GM19239 (cell line): Measurements from ENCODE around the gene RAB37.

Experiments
- DNase-seq: peaks from one replicate; pipeline ENCODE4 v3.0.0; 2011; ENCODE audit warnings: low spot score; ENCODE audit not compliant: insufficient read length
- FAIRE-seq: peaks from 2 replicates; lab custom pipeline; 2011; peaks lifted over from hg19 to GRCh38; lab: Jason Lieb, UNC

Gene RAB37

DNA sequence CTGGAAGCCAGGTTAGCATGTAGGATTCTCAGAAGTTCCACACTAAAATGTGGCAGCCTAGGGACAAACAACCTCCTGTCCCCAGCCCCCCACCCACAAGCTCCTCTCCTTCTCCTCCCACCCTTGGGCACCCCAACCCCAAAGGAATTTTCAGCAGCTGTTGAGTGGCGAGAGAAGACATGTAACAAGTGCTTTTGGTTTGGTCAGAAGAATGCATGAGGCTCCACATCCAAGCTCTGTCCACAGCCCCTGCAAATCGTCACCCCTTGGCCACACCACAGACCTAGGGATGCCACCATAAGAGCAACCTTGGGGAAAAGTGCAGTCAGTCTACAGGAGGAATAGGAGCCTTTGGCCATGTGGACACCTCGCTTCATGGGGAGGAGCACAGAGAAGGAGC, 11.9 kb upstream of the RAB37 start:
- DNase-seq (no peak), FAIRE-seq (no peak)

DNA sequence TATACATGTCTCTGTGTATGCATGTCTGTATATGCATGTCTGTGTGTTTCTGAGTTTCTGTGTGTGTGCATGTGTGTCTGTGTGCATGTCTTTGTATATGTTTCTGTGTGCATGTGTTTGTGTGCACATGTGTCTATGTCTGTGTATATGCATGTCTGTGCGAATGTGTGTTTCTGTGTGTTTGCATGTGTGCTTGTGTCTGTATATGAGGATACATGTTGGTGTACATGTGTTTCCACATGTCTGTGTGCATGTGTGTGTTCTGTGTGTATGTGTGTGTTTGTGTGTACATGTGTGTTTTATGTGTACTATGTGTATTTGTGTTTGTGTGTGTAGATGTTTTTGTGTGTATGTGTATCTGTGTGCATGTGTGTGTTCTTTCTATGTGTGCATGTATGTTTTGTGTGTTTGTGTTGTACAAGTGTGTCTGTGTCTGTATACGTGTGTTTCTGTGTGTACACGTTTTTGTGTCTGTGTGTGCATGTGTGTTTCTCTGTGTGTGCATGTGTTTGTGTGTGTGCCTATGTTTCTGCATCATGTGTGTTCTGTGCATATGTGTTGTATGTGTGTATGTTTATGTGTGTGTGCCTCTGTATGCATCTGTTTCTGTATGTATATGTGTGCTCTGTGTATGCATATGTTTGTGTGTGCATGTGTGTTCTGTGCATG, 8.9 kb upstream of the RAB37 start:
- FAIRE-seq, result no peak

DNA sequence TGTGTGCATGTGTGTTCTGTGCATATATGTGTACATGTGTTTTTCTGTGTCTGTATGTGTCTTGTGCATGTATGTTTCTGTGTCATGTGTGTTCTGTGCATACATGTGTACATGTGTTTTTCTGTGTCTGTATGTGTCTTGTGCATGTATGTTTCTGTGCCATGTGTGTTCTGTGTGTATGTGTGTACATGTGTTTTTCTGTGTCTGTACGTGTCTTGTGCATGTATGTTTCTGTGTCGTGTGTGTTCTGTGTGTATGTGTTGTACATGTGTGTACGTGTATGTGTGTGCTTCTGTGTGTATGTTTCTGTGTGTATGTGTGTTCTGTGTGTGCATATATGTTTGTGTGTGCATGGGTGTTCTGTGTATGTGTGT, 8.4 kb upstream of the RAB37 start:
- DNase-seq, result no peak
- no peak for FAIRE-seq

More for the DNA sequence above, 8.9 kb upstream of the RAB37 start:
- no peak for DNase-seq

DNA sequence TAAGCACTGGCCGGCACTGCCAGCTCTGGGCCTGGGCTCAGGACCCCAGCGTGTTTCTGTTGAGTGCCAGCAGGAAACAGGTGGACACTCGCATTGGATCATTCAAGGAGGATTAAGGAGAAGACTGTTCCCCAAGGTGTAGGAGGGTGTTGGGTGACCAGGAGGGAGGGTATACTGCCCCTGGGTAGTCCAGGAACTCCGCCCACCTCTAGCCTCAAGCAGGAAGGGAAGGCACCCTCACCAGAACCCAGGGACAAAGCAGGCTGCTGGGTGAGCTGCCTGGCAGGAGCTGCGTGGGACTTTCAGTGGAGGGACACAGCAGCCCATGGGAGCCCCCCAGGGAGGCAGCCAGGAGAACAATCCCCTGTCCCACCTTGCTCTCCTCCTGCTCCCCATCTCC, 7.7 kb upstream of the RAB37 start:
- FAIRE-seq, result no peak
- DNase-seq, result no peak

DNA sequence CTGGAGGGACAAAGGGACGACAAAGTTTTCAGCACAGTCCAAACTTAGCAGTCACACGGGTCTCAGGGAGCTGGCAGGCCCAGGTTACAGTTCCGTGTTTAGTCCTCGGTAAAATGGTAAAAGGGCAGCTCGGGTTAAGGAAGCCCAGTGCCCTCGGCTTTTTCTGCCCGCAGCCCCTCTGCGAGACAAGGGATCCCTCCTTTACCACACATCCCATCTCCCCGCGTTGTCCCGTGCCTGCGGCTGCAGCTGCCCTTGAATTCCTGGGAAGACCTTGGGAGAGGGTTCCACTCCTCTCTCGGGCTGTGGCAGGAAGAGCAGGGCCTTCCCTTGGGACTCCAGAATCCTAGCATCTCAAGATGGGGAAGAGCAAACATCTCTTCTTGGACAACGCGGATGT, 7.2 kb upstream of the RAB37 start:
- DNase-seq (no peak), FAIRE-seq (no peak)

DNA sequence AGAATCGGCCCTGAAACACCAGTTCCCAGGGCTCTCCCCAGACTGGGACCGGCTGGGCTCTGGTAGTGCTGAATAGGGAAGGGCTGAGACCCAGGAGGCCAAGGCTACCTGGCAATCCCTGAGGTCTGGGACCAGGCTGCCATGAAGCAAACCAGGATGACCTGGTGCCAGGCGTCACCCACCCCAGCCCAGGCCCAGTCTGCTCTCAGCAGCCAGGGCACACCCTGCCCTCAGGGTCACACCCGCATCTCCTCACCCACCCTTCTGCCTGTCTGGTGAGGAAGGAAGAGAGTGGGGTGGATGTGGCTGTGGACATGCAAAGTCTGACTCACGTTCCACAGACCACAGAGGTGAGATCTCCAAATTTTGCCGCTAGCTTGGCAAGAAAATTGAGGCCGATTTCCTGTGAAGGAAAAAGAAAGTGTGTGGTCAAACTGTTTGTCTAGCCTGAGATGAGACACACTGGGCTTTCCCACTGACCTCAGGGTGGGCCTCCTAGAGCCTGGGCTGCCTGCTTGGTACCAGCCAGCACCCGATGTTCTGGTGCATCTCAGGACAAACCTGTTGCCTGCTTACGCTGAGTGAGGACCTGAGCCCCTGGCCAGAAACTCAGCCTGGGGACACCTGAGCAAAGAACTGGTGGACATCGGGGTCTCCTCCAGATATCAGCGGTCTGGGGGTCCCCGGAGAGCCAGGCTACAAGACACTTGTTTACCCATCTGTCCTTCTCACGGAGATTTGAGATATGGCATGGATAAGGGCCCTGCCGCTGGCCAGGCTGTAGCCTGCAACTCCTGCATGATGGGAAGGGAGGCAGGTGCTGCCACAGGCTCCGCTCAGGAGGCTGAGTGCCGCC, 6.3 kb upstream of the RAB37 start:
- no peak for FAIRE-seq
- no peak for DNase-seq

DNA sequence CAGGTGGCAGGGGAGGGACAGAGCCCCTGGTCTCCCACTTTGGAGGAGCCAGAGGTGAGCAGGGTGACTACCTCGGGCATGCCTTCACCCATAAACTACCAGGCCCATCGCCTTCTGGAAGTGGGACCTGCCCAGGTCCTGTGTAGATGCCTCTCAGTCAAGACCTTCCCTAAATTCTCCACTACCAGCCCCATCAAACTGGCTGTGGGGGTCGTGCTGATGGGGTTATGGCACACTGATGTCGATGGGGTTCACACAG, 5.8 kb upstream of the RAB37 start:
- FAIRE-seq (no peak), DNase-seq (no peak)

DNA sequence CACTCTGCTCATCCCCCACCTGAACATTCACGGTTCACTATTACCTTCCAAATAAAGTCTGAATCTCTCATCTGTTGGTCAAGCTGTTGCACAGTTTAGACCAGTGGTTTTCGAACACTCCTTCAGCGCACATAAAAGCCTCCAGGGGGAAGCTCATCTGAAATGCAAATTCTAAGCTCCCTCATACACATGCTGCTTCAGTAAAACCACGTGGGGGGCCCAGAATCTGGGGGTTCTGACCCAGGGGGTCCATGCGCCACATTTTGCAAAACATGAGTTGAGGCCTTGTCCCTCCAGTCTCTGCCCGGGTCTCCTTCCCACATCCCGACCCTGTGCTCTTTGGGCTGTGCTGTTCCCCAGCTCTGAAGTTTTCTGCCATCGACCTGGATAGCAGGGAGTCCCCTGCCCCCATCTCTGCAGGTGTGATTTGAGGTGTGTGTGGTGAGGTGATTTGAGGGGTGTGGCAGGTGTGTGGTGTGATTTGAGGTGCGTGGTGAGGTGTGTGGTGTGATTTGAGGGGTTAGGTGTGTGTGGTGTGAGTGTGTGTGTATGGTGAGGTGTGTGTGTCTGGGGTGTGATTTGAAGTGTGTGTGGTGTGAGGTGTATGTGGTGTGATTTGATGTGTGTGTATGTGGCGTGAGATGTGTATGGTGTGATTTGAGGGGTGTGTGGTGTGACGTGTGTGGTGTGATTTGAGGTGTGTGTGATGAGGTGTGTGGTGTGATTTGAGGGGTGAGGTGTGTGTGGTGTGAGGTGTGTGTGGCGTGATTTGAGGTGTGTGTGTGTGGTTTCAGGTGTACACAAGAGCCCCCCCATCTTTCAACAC, 4.8 kb upstream of the RAB37 start:
- FAIRE-seq (no peak), DNase-seq (no peak)

DNA sequence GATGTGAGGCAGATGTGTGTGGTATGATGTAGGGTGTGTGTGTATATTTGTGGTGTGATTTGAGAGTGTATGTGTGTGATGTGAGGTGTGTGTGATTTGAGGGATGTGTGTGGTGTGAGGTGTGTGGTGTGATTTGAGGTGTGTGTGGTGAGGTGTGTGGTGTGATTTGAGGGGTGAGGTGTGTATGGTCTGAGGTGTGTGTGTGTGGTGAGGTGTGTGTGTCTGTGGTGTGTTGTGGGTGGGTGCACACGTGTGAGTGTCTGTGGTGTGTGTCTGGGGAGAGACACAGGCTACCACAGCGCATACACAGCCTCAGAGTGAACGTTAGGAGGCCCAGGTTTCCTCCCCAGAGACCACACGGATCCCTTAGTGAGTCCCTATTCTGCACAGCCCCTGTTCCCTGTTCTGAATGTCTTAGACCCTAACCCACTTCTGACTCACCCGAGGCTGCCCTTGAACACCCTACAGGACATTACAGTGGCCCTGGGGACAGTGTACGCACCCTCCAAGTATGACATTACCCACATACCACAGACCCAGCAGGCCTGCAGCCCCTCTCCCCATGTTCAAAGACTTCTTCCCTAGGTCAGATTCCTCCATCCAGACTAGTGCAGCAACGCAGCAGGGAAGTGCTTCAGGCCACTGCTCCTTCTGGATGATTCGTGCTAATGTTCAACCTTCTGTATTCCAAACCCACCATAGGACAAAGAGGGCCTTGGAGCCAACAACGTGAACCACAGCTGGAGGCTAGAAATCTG, 3.5 kb upstream of the RAB37 start:
- DNase-seq (no peak), FAIRE-seq (no peak)

DNA sequence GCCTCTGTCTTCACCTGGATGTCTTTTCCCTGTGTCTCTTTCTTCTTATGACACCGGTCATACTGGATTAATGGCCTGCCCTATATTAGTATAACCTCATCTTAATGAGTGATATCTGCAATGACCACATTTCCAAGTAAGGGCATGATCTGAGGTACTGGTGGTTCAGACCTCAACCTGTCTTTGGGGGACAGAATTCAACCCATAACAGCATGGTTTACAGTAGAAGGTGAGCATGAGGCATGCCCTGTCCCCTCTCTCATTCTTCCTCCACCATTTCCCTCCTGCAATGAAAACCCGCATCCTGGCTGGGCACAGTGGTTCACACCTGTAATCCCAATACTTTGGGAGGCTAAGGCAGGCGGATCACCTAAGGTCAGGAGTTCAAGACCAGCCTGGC, 2.8 kb upstream of the RAB37 start:
- DNase-seq (no peak), FAIRE-seq (no peak)

DNA sequence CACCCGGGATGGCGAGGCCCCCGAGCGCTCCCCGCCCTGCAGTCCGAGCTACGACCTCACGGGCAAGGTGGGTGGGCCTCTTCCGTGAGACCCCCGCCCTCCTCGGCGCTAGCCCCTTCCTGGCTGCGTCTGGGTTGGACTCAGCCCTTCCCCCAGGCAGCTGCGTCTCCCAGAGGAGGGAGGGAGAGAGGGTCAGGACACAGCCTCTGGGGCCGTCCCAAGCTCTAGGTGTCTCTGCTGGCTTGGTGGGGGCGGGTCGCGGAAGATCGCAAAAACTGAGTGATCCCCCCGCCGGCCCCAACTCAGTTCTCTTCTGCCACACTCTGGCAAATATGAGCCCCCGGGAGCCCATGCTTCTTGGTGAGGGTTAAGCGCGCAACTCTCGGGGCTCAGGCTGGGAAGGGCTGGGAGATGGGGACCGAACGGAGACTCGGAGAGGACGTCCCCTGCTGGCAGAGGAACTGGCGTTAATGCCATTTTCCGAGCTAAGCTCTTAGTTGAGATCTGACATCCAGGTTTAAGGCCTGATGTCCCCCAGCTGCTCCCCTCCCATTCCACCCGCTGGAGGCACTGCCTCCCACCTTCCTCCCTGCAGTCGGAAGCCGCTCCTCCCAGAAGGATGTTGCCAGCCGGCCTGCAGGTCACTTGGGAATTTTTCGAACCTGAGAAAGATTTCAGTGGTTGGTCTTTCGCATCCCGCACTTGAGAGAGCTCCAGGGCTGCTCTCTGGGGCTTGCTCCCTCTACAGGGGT, 419 bp downstream of the RAB37 start:
- FAIRE-seq (peak; percentile 47), DNase-seq (no peak)

DNA sequence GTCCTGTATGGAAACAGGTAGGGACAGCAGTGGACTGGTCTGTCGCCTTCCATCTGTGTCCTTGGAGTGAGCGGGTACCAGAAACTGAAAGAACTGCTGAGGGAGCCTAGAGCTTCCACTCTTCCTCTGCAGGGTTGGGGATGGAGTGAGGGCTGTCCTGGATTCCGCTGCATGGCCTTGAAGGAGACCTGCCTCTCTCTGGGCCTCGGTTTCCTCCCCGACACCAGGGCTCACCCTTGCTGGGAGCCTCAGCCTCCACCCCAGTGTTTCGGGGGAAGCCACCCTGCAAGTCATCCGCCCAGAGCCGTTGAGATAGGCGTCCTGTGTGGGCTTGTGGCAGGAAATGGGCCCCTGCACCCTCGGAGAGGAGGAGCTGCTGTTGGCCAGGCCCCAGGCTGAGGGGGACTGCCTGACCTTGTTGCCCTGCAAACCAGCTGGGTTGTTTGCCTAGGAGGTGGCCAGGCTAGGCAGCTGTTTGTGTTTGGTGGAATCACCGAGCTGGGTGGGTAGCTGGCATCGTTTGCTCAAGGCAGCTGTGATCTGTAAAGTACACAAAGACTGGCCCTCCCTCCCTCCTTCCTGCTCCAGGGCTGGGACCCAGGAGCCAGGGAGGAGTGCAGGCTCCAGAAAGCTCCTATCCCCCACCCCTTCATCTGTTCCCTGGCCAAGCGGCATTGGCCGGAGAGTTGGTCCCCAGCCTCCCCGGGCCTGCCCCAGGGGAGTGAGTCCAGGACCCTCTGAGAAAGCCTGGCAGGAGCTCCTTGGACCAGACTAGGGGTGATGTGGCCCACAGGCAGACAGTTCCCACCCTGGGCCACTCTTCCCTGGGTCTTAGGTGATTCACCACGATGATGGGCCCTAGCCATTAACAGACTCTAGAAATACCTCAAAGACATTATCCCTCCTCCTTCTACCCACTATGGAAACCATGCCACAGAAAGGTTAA, 1.3 kb downstream of the RAB37 start:
- FAIRE-seq (peak; percentile 76), DNase-seq (peak; percentile 58)

DNA sequence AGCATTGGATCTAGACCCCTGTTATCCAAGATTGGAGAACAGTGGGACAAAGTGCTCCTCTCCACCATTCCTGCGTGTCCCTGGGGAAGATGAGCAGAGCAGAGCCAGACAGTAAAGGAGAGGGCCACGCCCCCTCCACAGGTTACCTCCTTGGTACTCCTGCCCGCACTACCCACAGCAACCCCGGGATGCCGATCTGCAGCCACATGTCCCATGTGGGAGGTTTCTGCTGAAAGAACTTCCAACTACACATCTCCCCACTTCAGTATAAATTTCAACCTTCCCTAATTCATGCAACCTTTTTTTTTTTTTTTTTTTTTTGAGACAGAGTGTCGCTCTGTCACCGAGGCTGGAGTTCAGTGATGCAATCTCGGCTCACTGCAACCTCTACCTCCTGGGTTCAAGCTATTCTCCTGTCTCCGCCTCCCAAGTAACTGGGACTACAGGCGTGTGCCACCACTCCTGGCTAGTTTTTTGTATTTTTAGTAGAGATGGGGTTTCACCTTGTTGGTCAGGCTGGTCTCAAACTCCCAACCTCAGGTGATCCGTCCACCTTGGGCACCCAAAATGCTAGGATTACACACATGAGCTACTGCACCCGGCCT, 2.3 kb downstream of the RAB37 start:
- no peak for FAIRE-seq

DNA sequence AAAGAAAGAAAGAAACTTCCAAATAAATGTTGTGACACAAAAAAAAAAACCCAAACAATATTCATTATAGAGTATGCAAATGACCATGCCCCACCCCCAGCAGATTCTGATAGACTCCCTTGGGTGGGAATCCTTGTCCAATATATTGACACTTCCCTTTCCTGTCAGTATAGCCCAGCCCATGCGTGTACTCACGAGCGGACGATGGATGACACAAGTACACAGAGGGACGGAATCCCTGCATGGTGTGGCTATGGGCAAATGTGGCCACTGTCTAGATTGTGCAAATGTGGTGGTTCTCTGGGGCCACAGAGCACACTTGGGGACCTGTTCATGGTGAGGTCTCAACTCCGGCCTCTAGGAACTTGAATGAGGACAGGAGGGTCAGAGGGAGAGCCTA, 3.1 kb downstream of the RAB37 start:
- DNase-seq (no peak), FAIRE-seq (no peak)

More for the DNA sequence above, 2.3 kb downstream of the RAB37 start:
- no peak for DNase-seq

DNA sequence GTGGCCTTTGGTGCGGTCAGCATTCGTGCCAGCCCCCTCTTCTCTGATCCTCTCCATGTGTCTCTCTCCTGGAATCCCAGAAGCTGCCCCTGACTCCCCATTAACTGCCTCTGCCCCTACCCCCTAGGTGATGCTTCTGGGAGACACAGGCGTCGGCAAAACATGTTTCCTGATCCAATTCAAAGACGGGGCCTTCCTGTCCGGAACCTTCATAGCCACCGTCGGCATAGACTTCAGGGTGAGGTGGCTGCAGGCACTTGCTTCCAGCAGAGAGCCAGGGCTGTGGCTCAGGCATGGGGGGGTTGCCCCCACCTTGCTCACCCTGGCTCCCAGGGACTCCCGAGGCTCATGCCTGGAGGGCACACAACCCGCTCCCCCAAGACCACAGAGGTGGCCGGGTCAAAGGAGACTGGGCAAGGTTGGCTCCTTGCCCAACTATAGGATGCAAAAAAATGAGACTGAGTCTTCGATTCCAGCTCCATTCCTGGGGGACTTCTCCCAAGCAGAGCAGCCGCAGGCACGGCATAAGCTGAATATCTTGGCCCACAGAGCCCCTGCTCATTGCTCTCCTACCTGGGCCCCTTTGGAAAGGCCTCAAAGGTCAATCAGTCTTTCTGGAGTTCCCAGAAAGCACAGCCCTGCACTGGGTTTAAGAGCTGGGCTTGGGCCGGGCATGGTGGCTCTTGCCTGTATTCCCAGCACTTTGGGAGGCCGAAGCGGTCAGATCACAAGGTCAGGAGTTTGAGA, 3.8 kb downstream of the RAB37 start:
- DNase-seq (no peak), FAIRE-seq (no peak)

DNA sequence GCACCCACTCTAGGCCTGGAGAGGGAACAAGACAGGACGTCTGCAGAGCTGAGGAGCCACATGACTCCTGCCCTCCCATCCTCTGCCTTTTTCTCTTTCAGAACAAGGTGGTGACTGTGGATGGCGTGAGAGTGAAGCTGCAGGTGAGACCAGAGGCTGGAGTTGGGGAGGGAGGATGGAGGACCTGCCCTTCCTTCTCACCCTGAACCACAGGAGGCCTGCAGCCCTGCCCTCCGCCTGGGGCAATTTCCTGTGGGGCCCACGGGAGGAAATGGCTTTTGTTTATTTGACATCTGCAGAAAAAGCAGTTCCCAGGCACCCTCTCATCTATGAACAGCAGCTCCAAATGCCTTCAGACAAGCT, 5.1 kb downstream of the RAB37 start:
- peak; percentile 56 for DNase-seq
- FAIRE-seq, result peak; percentile 89

DNA sequence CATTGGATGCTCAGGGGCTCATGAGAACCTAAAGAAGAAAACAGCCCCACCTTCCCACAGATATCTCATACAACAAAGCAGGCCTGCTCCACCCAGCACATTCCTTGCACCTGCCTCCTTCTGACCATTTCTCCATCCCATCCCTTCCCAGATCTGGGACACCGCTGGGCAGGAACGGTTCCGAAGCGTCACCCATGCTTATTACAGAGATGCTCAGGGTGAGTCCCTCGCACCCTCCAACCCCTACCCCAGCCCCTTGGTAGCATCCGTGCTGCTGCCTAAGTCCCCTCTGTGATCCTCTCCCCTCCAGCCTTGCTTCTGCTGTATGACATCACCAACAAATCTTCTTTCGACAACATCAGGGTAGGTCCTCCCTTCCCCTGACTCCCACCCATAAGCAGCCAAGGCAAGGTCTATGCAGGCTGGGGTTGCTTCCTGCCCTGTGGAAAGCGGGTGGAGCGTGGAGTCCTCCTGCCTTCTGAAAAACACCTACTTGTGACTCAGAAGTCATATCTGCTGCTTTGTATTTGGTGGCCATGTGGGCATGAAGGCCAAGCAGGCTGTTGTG, 6.0 kb downstream of the RAB37 start:
- DNase-seq (no peak), FAIRE-seq (no peak)
